Effector memory CD4-positive, alpha-beta T cell (primary cell): ENCODE results near the gene REC8.

Experiments
- DNase-seq, 3 donors: peaks; one replicate each; pipeline ENCODE4 v3.0.0-alpha.2; 2020
- H3K27ac ChIP-seq: 2 replicates; pipeline ENCODE4 v1.7.0; 2013; ENCODE audit warnings: mild to moderate bottlenecking, low read length, moderate library complexity; ENCODE audit not compliant: insufficient read depth, poor library complexity, severe bottlenecking
- H3K27me3 ChIP-seq: replicated peaks from 2 replicates; pipeline ENCODE4 v1.7.0; 2013; ENCODE audit warnings: mild to moderate bottlenecking, low read length; ENCODE audit not compliant: insufficient read depth, control insufficient read depth, poor library complexity, severe bottlenecking
- H3K36me3 ChIP-seq: 2 replicates; pipeline ENCODE4 v1.7.0; 2013; ENCODE audit warnings: mild to moderate bottlenecking, low read length, moderate library complexity; ENCODE audit not compliant: control insufficient read depth, insufficient read depth
- H3K4me1 ChIP-seq: 2 replicates; pipeline ENCODE4 v1.7.0; 2013; ENCODE audit warnings: low read length, mild to moderate bottlenecking; ENCODE audit not compliant: control insufficient read depth, insufficient read depth, poor library complexity, severe bottlenecking
- H3K4me3 ChIP-seq: 2 replicates; pipeline ENCODE4 v1.7.0; 2013; ENCODE audit warnings: low read length, low read depth, mild to moderate bottlenecking; ENCODE audit not compliant: insufficient read depth, poor library complexity, severe bottlenecking
- H3K9me3 ChIP-seq: 2 replicates; pipeline ENCODE4 v1.7.0; 2013; ENCODE audit warnings: mild to moderate bottlenecking, low read length, moderate library complexity; ENCODE audit not compliant: control insufficient read depth
- total RNA-seq, 3 donors: gene quantifications; one replicate each; lab custom pipeline; 2026; lab: John Stamatoyannopoulos, UW

The REC8 gene
- 26.5 to 46.0 (median 41.4) reads per million in 3 donors for total RNA-seq

GRCh38 chr14:24171422-24172260, at the start of gene REC8:
Gene REC8 (plus strand): TSS chr14:24172080. CDS start chr14:24172553, 473 bp downstream.
- Histone ChIP-seq H3K36me3 (peaks cover 11% of the 10 kb centered on the region), H3K27ac (peak within 1 kb of the TSS; percentile 49), H3K27me3 (no peaks in the 10 kb centered on the region), H3K4me1 (peaks cover 8% of the 10 kb centered on the region), H3K4me3 (peak within 1 kb of the TSS; percentile 18), H3K9me3 (no peaks in the 10 kb centered on the region)
- peak; percentile 60 to 72 (median 63) for DNase-seq

- no peak overlapping the region for H3K27ac ChIP-seq
- H3K36me3 ChIP-seq = peaks cover 65% of the 10 kb centered on the region
- no peaks in the 10 kb centered on the region for H3K27me3 ChIP-seq
- no peak for DNase-seq
- H3K4me3 ChIP-seq = no peak overlapping the region
- no peaks in the 10 kb centered on the region for H3K4me1 ChIP-seq
- no peaks in the 10 kb centered on the region for H3K9me3 ChIP-seq
Observed at GRCh38 chr14:24122416-24122815, 49.5 kb upstream of the REC8 start.

- H3K4me1 ChIP-seq = no peaks in the 10 kb centered on the region
- no peak overlapping the region for H3K4me3 ChIP-seq
- no peaks in the 10 kb centered on the region for H3K27me3 ChIP-seq
- H3K27ac ChIP-seq = no peak overlapping the region
- no peaks in the 10 kb centered on the region for H3K9me3 ChIP-seq
- H3K36me3 ChIP-seq = peaks cover 62% of the 10 kb centered on the region
- DNase-seq = no peak
Observed at GRCh38 chr14:24122898-24123297, 49.0 kb upstream of the REC8 start.

GRCh38 chr14:24123424-24124417, 48.2 kb upstream of the REC8 start:
- Histone ChIP-seq H3K27me3 (no peaks in the 10 kb centered on the region), H3K27ac (no peak overlapping the region), H3K9me3 (no peaks in the 10 kb centered on the region), H3K4me3 (no peak overlapping the region), H3K36me3 (peaks cover 53% of the 10 kb centered on the region), H3K4me1 (no peaks in the 10 kb centered on the region)
- no peak for DNase-seq

- no peaks in the 10 kb centered on the region for H3K9me3 ChIP-seq
- no peak overlapping the region for H3K4me3 ChIP-seq
- DNase-seq = no peak
- H3K27ac ChIP-seq = no peak overlapping the region
- no peaks in the 10 kb centered on the region for H3K27me3 ChIP-seq
- peaks cover 24% of the 10 kb centered on the region for H3K36me3 ChIP-seq
- H3K4me1 ChIP-seq = peaks cover 2% of the 10 kb centered on the region
Observed at GRCh38 chr14:24126939-24127338, 44.9 kb upstream of the REC8 start.

- peaks cover 10% of the 10 kb centered on the region for H3K4me1 ChIP-seq
- no peaks in the 10 kb centered on the region for H3K9me3 ChIP-seq
- H3K27ac ChIP-seq = no peak overlapping the region
- H3K4me3 ChIP-seq = no peak overlapping the region
- H3K36me3 ChIP-seq = peaks cover 19% of the 10 kb centered on the region
- DNase-seq = no peak
- no peaks in the 10 kb centered on the region for H3K27me3 ChIP-seq
Observed at GRCh38 chr14:24127673-24128072, 44.2 kb upstream of the REC8 start.

- Histone ChIP-seq H3K4me3 (no peak overlapping the region), H3K36me3 (peaks cover under 1% of the 10 kb centered on the region), H3K27ac (no peak overlapping the region), H3K27me3 (no peaks in the 10 kb centered on the region), H3K9me3 (no peaks in the 10 kb centered on the region), H3K4me1 (peaks cover 15% of the 10 kb centered on the region)
- DNase-seq = no peak
Observed at GRCh38 chr14:24129410-24129998, 42.4 kb upstream of the REC8 start.

GRCh38 chr14:24130380-24130716, 41.5 kb upstream of the REC8 start, which contains the start of gene FITM1:
Gene FITM1 (plus strand): TSS chr14:24130659. CDS start chr14:24131564, 905 bp downstream.
- H3K4me1 ChIP-seq = peaks cover 18% of the 10 kb centered on the region
- DNase-seq = no peak
- no peak within 1 kb of the TSS for H3K4me3 ChIP-seq
- H3K27ac ChIP-seq = no peak within 1 kb of the TSS
- H3K27me3 ChIP-seq = no peaks in the 10 kb centered on the region
- H3K36me3 ChIP-seq = no peaks in the 10 kb centered on the region
- H3K9me3 ChIP-seq = no peaks in the 10 kb centered on the region

GRCh38 chr14:24130717-24131548, 40.9 kb upstream of the REC8 start:
- Histone ChIP-seq H3K27ac (no peak overlapping the region), H3K4me3 (no peak overlapping the region), H3K4me1 (peaks cover 20% of the 10 kb centered on the region), H3K27me3 (no peaks in the 10 kb centered on the region), H3K36me3 (no peaks in the 10 kb centered on the region), H3K9me3 (no peaks in the 10 kb centered on the region)
- no peak for DNase-seq
